Tibial nerve (tissue), 4 donors: ENCODE data around the gene ULBP3.

Experiments used
- CTCF ChIP-seq, 5 experiments: fragments of 200-600 bp in 3 of 5; fragments of 450-650 bp in 2 of 5; sonication (generic) in 3 of 5; IDR thresholded peaks; one replicate each; pipeline ENCODE4 v1.5.1; 2016 to 2019; ENCODE audit warnings: antibody characterized with exemption in 5 of 5, mild to moderate bottlenecking in 3 of 5, moderate library complexity in 2 of 5
- EP300 ChIP-seq, 2 donors: sonication (generic); formaldehyde crosslinking; IDR thresholded peaks; one replicate each; pipeline ENCODE4 v1.6.1; 2017; ENCODE audit warnings: antibody characterized with exemption in 2 of 2, mild to moderate bottlenecking in 1 of 2
- POLR2A ChIP-seq, 2 donors: fragments of 450-650 bp; IDR thresholded peaks; one replicate each; pipeline ENCODE4 v1.6.1; 2017; ENCODE audit warnings: antibody characterized with exemption in 2 of 2, mild to moderate bottlenecking in 2 of 2, moderate library complexity in 2 of 2

DNA sequence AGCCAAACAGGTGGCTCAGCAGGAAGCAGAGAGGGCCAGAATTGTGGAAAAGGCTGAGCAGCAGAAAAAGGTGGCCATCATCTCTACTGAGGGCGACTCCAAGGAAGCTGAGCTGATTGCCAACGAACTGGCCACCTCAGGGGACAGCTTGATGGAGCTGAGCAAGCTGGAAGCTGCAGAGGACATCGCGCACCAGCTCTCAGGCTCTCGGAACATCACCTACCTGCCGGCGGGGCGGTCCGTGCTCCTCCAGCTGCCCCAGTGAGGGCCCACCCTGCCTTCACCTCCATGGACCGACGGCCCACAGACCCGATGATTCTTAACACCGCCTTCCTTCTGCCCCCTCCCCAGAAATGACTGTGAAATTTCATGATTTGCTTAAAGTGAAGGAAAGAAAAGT is 25.8 kb downstream of the ULBP3 start:
- TF ChIP-seq CTCF (IDR thresholded peaks at IDR 0.05) (no peak), POLR2A (IDR thresholded peaks at IDR 0.05) (no peak), EP300 (IDR thresholded peaks at IDR 0.05) (no peak)
